Measurements from ENCODE around the gene THBS3.
"Not testable (repeated sequence)": the region's sequence is repeated elsewhere in the genome, so short reads cannot be mapped to it uniquely, and the experiment has no call there.

Gene THBS3

GRCh38 chr1:155233502-155233901 lies 25.8 kb upstream of the THBS3 start:
- DNase-seq: not testable (repeated sequence)

- DNase-seq: not testable (repeated sequence)
These were observed 24.6 kb upstream of the THBS3 start for GRCh38 chr1:155232001-155232978.

GRCh38 chr1:155231302-155231701 lies 23.6 kb upstream of the THBS3 start:
- not testable (repeated sequence) for DNase-seq

GRCh38 chr1:155228096-155228427 lies 20.4 kb upstream of the THBS3 start:
- DNase-seq: no peak

GRCh38 chr1:155227261-155228095 lies 19.8 kb upstream of the THBS3 start:
- DNase-seq: peak; percentile 99

- peak; percentile 81 for DNase-seq
These were observed 19.2 kb upstream of the THBS3 start for GRCh38 chr1:155226910-155227260.

- peak; percentile 81 for DNase-seq
These were observed 18.7 kb upstream of the THBS3 start for GRCh38 chr1:155226188-155226909.

- not testable (repeated sequence) for DNase-seq
These were observed 17.7 kb upstream of the THBS3 start for GRCh38 chr1:155225404-155225759.

- DNase-seq: no peak
These were observed 15.3 kb upstream of the THBS3 start for GRCh38 chr1:155223047-155223446.

GRCh38 chr1:155220211-155220965 lies 12.7 kb upstream of the THBS3 start:
- DNase-seq: not testable (repeated sequence)

- DNase-seq: no peak
These were observed 11.9 kb upstream of the THBS3 start for GRCh38 chr1:155219592-155220031.

GRCh38 chr1:155218854-155219591 lies 11.3 kb upstream of the THBS3 start:
- DNase-seq: no peak

GRCh38 chr1:155214702-155215101 lies 7.0 kb upstream of the THBS3 start:
- DNase-seq: not testable (repeated sequence)

- DNase-seq: not testable (repeated sequence)
These were observed 4.3 kb upstream of the THBS3 start for GRCh38 chr1:155212051-155212440.

GRCh38 chr1:155211381-155212050 lies 3.8 kb upstream of the THBS3 start:
- not testable (repeated sequence) for DNase-seq

GRCh38 chr1:155210314-155211104 lies 2.8 kb upstream of the THBS3 start:
- no peak for DNase-seq

GRCh38 chr1:155209312-155209721 lies 1.6 kb upstream of the THBS3 start:
- no peak for DNase-seq

GRCh38 chr1:155208541-155209311 lies 1.0 kb upstream of the THBS3 start, which contains the start of gene MTX1:
Gene MTX1, plus strand, starts transcription at chr1:155208695. Its CDS starts 110 bp downstream, at chr1:155208805.
- peak; percentile 92 for DNase-seq
